HEK293T (cell line): Measurements from ENCODE around the gene ATAD1.

ENCODE experiments used
- BHLHE40 ChIP-seq: fragments of 450-650 bp; IDR thresholded peaks from 2 replicates; pipeline ENCODE4 v1.6.1; 2016; ENCODE audit warnings: mild to moderate bottlenecking, moderate library complexity, borderline replicate concordance
- CTBP1 ChIP-seq: fragments of 450-650 bp; IDR thresholded peaks from 2 replicates; pipeline ENCODE4 v1.6.1; 2016; ENCODE audit warnings: borderline replicate concordance
- ELF4 ChIP-seq: fragments of 450-650 bp; IDR thresholded peaks from 2 replicates; pipeline ENCODE4 v1.6.1; 2017; ENCODE audit warnings: antibody characterized with exemption
- FOXA1 ChIP-seq: fragments of 450-650 bp; IDR thresholded peaks from 2 replicates; pipeline ENCODE4 v1.6.1; 2016; ENCODE audit warnings: mild to moderate bottlenecking
- FOXK2 ChIP-seq: fragments of 450-650 bp; IDR thresholded peaks from 2 replicates; pipeline ENCODE4 v1.6.1; 2016; ENCODE audit warnings: mild to moderate bottlenecking
- FOXM1 ChIP-seq: fragments of 450-650 bp; IDR thresholded peaks from 2 replicates; pipeline ENCODE4 v1.6.1; 2017; ENCODE audit warnings: mild to moderate bottlenecking, borderline replicate concordance
- HDGF ChIP-seq: fragments of 450-650 bp; IDR thresholded peaks from 2 replicates; pipeline ENCODE4 v1.6.1; 2017; ENCODE audit warnings: antibody characterized with exemption, borderline replicate concordance
- SP1 ChIP-seq: fragments of 450-650 bp; IDR thresholded peaks from 2 replicates; pipeline ENCODE4 v1.6.1; 2017
- TARDBP ChIP-seq: fragments of 450-650 bp; IDR thresholded peaks from 2 replicates; pipeline ENCODE4 v1.6.1; 2016
- ZNF384 ChIP-seq: fragments of 450-650 bp; IDR thresholded peaks from 2 replicates; pipeline ENCODE4 v1.6.1; 2016

GRCh38 chr10:87819289-87819585, 1.2 kb upstream of the ATAD1 start:
- TF ChIP-seq FOXA1: no peak
- TF ChIP-seq CTBP1: no peak
- no peak for TF ChIP-seq TARDBP
- TF ChIP-seq ELF4: no peak
- no peak for TF ChIP-seq BHLHE40
- no peak for TF ChIP-seq SP1
- TF ChIP-seq ZNF384: no peak
- TF ChIP-seq FOXM1: no peak
- no peak for TF ChIP-seq HDGF
- TF ChIP-seq FOXK2: no peak
